ENCODE data around the gene NOVA1.
A peak's percentile ranks its signal among the peaks of the same experiment; 100 is the strongest.
"Not testable (repeated sequence)": the region's sequence is repeated elsewhere in the genome, so short reads cannot be mapped to it uniquely, and the experiment has no call there.

NOVA1 gene, protein sequence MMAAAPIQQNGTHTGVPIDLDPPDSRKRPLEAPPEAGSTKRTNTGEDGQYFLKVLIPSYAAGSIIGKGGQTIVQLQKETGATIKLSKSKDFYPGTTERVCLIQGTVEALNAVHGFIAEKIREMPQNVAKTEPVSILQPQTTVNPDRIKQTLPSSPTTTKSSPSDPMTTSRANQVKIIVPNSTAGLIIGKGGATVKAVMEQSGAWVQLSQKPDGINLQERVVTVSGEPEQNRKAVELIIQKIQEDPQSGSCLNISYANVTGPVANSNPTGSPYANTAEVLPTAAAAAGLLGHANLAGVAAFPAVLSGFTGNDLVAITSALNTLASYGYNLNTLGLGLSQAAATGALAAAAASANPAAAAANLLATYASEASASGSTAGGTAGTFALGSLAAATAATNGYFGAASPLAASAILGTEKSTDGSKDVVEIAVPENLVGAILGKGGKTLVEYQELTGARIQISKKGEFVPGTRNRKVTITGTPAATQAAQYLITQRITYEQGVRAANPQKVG

GRCh38 chr14:26597589-26598080 is at the start of gene NOVA1:
Gene NOVA1 (minus strand): TSS chr14:26598033. CDS start chr14:26597436, 597 bp downstream.
- no peak for DNase-seq (ENCODE audit: low spot score)

DNA sequence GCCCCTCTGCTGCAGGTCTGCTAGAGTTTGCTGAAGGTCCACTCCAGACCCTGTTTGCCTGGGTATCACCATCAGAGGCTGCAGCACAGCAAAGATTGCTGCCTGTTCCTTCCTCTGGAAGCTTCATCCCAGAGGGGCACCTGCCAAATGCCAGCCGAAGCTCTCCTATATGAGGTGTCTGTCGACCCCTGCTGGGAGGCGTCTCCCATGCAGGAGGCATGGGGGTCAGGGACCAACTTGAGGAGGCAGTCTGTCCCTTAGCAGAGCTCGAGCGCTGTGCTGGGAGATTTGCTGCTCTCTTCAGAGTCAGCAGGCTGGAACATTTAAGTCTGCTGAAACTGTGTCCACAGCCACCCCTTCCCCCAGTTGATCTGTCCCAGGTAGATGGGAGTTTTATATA is 47.2 kb upstream of the NOVA1 start:
- DNase-seq (ENCODE audit: low spot score) = not testable (repeated sequence)

GRCh38 chr14:26636561-26636960 is 38.7 kb upstream of the NOVA1 start:
- DNase-seq (ENCODE audit: low spot score) = no peak

GRCh38 chr14:26634946-26635345 is 37.1 kb upstream of the NOVA1 start:
- DNase-seq (ENCODE audit: low spot score) = not testable (repeated sequence)

DNA sequence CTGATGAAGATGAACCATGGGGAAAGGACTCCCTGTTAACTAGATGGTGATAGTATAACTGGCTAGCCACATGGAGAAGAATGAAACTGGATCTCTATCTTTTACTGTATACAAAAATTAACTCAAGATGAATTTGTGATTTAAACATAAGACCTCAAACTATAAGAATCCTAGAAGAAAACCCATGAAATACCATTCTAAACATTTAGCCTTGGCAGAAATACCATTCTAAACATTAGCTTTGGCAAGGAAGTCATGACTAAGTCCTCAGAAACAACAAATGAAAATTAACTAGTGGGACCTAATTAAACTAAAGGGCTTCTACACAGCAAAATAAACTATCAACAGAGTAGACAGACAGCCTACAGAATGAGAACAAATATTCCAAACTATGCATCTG is 28.4 kb upstream of the NOVA1 start:
- no peak for DNase-seq (ENCODE audit: low spot score)

DNA sequence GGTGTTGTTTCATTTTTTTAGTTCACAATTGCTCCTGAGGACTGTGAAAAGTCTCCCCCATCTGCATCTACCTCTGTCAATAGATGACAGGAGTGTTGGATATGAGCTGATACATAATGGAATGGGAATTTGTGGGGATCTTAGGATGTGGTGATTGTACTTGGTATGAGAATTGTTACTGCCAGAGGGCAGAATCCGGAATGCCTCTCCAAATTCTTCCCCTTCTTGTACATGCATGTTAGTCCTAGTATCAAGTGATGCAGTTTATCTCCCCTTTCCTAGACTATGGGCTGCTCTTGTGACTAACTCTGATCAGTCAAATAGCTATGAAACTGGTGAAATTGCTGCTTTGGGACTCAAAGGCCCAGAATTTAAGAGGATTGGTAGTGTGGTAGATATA is 24.8 kb upstream of the NOVA1 start:
- no peak for DNase-seq (ENCODE audit: low spot score)

DNA sequence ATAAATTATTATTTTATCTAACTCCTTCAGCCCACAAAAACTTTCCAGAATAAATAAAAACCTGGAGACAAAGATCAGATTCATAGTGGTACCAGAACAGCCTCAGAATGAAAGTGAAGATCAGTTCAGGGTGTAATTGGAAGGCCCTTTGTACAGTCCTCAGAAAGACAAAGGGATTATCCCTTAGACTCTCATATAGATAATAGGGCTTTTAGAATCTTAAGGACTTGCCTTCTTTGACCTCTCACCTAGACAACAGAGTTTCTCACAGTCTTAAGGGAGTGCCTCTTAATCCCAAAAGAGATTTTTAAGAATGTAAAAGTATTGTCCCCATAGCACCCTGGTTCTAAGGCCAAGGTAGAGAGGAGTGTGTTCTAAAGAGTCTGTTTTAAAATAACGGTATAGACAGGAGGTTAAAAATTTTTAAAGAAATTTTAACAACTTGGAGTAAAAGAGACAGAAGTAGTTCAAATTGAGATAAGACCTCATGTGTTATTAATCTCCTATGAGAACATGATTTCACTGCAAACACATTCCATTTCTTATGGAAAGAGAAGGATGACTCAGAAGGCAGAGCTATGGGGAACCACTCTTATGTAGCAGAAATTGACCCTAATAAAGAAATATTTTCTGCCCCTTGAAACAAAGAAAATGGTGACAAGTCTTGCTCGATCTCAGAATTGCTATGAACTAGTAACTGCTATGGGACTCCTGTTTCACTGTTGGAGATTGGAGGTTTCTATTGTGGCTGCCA is 24.2 kb upstream of the NOVA1 start:
- DNase-seq (ENCODE audit: low spot score) = no peak

- DNase-seq (ENCODE audit: low spot score) = no peak
Observed at GRCh38 chr14:26621364-26621763, 23.5 kb upstream of the NOVA1 start.

GRCh38 chr14:26611259-26611658 is 13.4 kb upstream of the NOVA1 start:
- no peak for DNase-seq (ENCODE audit: low spot score)

DNA sequence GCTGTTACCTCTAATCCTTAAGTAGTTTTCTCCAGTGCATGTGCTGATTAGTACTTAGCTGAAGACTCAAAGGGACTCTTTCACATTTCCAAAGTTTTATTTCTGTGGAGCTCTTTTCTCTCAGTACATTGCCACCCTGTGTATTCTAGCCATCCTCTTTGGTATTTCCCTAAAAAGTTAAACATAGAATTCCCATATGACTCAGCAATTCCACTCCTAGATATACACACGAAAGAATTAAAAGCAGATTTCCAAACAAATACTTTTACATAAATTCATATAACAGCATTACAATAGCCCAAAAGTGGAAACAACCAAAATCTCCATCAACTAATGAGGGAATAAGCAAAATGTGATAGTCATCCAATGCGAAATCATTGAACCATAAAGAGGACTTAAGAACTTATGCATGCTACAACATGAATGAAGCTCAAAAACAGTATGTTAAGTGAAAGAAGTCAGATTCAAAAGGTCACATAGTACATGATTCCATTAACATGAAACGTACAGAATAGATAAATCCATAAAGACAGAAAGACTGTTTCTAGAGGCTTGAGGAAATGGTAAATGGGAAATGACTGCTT is 9.0 kb upstream of the NOVA1 start:
- DNase-seq (ENCODE audit: low spot score) = no peak

DNA sequence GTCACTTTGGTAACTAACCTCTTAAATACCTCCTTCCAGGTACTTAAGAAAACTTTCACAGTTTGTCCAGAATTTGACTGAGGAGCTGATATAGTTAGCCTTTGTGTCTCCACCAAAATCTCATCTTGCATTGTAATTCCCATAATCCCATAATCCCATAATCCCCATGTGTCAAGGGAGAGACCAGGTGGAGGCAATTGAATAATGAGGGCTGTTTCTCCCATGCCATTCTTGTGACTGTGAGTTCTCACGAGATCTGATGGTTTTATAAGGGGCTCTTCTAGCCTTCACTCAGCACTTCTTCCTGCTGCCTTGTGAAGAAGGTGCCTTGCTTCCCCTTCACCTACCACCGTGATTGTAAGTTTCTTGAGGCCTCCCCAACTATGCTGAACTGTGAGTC is 7.8 kb upstream of the NOVA1 start:
- no peak for DNase-seq (ENCODE audit: low spot score)

DNA sequence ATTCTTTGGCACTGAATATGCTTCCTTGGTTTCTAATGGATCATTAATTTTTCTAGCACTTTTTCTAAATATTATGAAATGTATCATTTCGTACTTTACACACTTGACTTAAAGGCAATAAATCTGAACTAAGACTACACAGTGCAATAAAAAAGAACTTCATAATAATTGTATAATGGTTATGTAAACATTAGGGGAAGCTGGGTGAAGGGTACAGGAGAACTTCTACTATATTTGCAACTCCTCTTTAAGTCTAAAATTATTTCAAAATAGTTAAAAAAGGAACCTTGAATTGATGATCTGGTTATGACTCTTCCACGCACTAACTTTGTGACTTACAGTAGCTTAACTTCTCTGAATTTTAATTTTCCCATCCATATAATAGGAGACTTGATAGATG is 5.1 kb upstream of the NOVA1 start:
- DNase-seq (ENCODE audit: low spot score) = no peak

- no peak for DNase-seq (ENCODE audit: low spot score)
Observed at GRCh38 chr14:26601856-26602255, 4.0 kb upstream of the NOVA1 start.

GRCh38 chr14:26599291-26599690 is 1.5 kb upstream of the NOVA1 start:
- DNase-seq (ENCODE audit: low spot score) = no peak

DNA sequence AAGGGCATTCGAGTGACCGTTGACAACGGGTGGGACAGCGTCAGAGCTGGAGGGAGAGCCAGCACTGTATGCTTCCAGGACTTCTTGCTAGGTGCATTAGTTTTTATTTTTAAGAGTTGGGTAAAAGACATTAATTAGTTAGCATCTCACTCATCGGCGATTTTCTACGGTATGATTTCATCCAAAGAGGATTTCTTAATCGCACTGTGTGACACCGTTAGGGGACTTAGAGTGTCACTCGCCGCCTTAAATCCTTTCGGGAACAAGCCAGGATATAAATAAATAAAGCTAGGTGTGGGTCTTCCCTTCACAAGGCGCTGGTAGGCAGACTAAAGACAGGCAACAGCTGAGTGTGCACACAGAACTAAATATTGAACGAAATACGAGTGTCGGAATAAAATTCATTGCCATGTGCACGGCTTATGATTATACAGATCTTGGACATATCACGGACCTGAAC is 869 bp upstream of the NOVA1 start:
- no peak for DNase-seq (ENCODE audit: low spot score)

DNA sequence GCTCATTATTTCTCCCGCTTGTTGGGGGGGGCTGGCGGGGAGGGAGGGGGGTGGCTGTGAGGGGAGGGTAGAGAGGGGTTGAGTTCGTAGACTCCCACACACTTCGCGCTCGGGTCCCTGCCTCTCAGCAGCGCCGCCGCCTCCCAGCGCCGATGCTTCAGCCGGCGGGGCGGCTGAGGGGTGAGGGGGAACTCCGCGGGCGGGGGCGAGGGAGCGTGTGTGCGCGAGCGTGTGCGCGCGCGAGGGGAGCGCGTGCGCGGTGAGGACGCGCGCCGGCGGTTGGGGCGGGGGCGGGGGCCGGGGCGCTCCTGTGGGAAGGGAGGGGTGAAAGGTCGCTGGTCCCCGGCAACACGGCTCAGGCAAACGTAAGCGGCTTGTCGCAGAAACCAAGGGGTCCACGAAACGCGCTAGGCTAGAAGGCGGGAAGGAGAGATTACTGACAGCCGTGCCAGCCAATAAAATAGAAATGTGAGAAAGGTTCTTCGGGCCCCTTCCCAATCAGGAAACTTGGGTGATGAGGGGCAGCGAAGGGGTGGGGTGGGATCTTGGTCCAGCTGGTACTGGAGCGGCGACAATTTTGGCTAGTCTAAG is 343 bp upstream of the NOVA1 start:
- peak; percentile 4 for DNase-seq (ENCODE audit: low spot score)

GRCh38 chr14:26597071-26597588 is 703 bp downstream of the NOVA1 start:
- DNase-seq (ENCODE audit: low spot score) = no peak

GRCh38 chr14:26596543-26597061 is 1.2 kb downstream of the NOVA1 start:
- no peak for DNase-seq (ENCODE audit: low spot score)

GRCh38 chr14:26595926-26596542 is 1.8 kb downstream of the NOVA1 start:
- no peak for DNase-seq (ENCODE audit: low spot score)

GRCh38 chr14:26594756-26595545 is 2.9 kb downstream of the NOVA1 start:
- no peak for DNase-seq (ENCODE audit: low spot score)
